ENCODE measurements around the gene PTK6. TPM values are rescaled to one million over a fixed set of nuclear protein-coding genes. Genes with fewer than 3 reads are reported as not detected.

PTK6 gene
- total RNA-seq, 1 experiment from 2014 or later, result 6.7 TPM

GRCh38 chr20:63492982-63493381 is 44.2 kb downstream of the PTK6 start:
- no peak overlapping the region for H3K4me3 ChIP-seq (replicated peaks in 1 of 2; ENCODE audit: low read depth in 1 of 2, low read length in 2 of 2)
- H3K79me2 ChIP-seq (ENCODE audit: insufficient read depth, low read length), result peaks cover 44% of the 10 kb centered on the region
- RAD21 ChIA-PET (ENCODE audit: low non-redundant PET in 1 of 2, low total read pairs in 2 of 2, uncharacterized antibody in 2 of 2, unreplicated experiment in 2 of 2), result no interaction called here
- no peak overlapping the region for H3K27ac ChIP-seq (ENCODE audit: low read depth, low read length)
- CTCF ChIA-PET, result no interaction called here
- no peaks in the 10 kb centered on the region for H3K27me3 ChIP-seq (ENCODE audit: insufficient read depth, low read length)
- ATAC-seq, result no peak
- no peak overlapping the region for H3K4me2 ChIP-seq (ENCODE audit: low read length)
- POLR2A ChIA-PET, result no interaction called here
- DNase-seq (ENCODE audit: low read depth, low spot score), result no peak
- intact Hi-C loops (cut with micrococcal nuclease), result no loop called here
- BruUV-seq (replicated peaks), result no TSS peak
- no peaks in the 10 kb centered on the region for H3K9me2 ChIP-seq (ENCODE audit: insufficient read depth)
- H3K9ac ChIP-seq (ENCODE audit: low read length), result no peak overlapping the region
- H3K4me1 ChIP-seq (ENCODE audit: control insufficient read depth in 1 of 2, insufficient read depth in 2 of 2, low read length in 2 of 2), result peaks cover 11 to 18% of the 10 kb centered on the region in 2 experiments; a peak in 3 of 4 replicates
- no peak for TF ChIP-seq ATF3 (IDR thresholded peaks at IDR 0.05)
- TF ChIP-seq ZFX (IDR thresholded peaks at IDR 0.05), result no peak
- no peak for TF ChIP-seq RAD21 (IDR thresholded peaks at IDR 0.05; ENCODE audit: low read depth)
- no peak for TF ChIP-seq SP1 (IDR thresholded peaks at IDR 0.05; ENCODE audit: low read depth)
- no peak for TF ChIP-seq MAX (IDR thresholded peaks at IDR 0.05)
- no peak for TF ChIP-seq ZBTB33 (IDR thresholded peaks at IDR 0.05; ENCODE audit: extremely low read depth, insufficient replicate concordance, low read length)
- TF ChIP-seq JUND (IDR thresholded peaks at IDR 0.05), result no peak
- TF ChIP-seq POLR2AphosphoS5 (IDR thresholded peaks at IDR 0.05; ENCODE audit: low read depth, low read length), result no peak
- TF ChIP-seq SIN3A (IDR thresholded peaks at IDR 0.05; ENCODE audit: low read depth), result no peak
- no peak for TF ChIP-seq FOSL1 (IDR thresholded peaks at IDR 0.05; ENCODE audit: low read depth)
- TF ChIP-seq ELF1 (IDR thresholded peaks at IDR 0.05; ENCODE audit: borderline replicate concordance, low read depth), result no peak
- H3K36me3 ChIP-seq (ENCODE audit: control insufficient read depth in 1 of 2, insufficient read depth in 2 of 2, low read length in 2 of 2), result peaks cover 44 to 79% of the 10 kb centered on the region in 2 experiments
- H4K20me1 ChIP-seq (ENCODE audit: insufficient read depth), result no peaks in the 10 kb centered on the region
- no peaks in the 10 kb centered on the region for H3K9me3 ChIP-seq (ENCODE audit: control insufficient read depth in 1 of 2, insufficient read depth in 1 of 2, low read depth in 1 of 2, low read length in 2 of 2)
- no peak overlapping the region for H2AFZ ChIP-seq (ENCODE audit: low read depth, low read length, poor library complexity, severe bottlenecking)

All from HCT116 (cell line).